Measurements from ENCODE around the gene SIK3.

The SIK3 gene

DNA sequence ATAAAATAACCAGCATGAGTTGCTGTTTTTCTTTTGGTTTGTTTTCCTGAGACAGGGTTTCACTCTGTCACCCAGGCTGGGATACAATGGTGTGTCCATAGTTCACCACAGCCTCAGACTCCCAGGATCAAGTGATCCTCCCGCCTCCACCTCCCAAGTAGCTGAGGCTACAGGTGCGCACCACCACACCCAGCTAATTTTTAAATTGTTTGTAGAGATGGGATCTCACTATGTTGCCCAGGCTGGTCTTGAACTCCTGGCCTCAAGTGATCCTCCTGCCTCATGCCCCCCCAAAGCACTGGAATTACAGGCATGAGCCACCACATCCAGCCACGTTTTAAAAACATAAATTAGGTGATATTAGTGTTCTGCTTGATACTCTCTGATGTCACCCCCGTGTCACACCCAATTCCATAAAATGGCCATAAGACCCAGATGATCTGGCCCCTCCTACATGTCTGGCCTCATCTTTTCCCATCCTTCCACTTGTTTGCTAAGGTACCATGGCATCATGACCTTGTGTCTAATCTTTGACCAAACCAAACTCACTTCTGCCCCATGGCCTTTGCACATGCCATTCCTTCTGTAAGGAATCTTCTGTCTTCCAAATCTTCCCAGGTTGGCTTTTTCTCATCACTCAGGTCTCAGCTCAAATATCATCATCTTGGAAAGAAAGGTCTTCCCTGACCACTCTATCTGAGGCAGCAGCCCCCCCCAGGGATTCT, 6.3 kb downstream of the SIK3 start:
- TF ChIP-seq, protein P1, sequence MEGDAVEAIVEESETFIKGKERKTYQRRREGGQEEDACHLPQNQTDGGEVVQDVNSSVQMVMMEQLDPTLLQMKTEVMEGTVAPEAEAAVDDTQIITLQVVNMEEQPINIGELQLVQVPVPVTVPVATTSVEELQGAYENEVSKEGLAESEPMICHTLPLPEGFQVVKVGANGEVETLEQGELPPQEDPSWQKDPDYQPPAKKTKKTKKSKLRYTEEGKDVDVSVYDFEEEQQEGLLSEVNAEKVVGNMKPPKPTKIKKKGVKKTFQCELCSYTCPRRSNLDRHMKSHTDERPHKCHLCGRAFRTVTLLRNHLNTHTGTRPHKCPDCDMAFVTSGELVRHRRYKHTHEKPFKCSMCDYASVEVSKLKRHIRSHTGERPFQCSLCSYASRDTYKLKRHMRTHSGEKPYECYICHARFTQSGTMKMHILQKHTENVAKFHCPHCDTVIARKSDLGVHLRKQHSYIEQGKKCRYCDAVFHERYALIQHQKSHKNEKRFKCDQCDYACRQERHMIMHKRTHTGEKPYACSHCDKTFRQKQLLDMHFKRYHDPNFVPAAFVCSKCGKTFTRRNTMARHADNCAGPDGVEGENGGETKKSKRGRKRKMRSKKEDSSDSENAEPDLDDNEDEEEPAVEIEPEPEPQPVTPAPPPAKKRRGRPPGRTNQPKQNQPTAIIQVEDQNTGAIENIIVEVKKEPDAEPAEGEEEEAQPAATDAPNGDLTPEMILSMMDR (conservative IDR thresholded peaks at IDR 0.05; ENCODE audit: low read depth, low read length): no peak
- no peak overlapping the region for H3K4me3 ChIP-seq (ENCODE audit: low read depth, low read length)
- DNase-seq (ENCODE audit: low read depth): no peak

DNA sequence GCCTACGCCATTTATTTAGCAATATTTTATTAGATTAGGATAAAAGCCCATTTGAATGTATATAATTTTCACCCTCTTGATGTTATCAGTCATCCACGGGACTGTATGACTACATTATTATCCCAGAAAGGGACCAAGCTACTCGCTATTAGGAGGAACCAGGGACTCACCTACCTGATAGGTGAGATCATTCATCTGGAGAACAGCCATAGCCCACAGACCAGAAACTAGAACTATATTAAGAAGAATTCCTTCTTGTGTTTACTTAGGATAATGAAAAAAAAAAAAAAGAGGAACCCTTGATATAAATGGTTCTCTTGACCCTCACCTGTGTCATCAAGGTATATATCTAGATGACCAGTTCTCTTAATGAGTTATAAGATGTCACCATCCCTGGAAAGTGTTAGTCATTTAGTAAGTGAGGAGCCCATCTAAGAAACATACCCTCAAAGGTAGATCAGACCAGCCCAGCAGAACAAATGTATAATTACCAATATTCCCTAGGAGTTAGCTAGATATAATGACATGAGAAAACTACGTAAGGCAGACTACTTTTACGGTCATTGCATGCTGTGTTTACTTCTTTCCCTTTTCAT, 8.0 kb downstream of the SIK3 start:
- no peak for DNase-seq (ENCODE audit: low read depth)
- no peak overlapping the region for H3K4me3 ChIP-seq (ENCODE audit: low read depth, low read length)
- TF ChIP-seq, protein P1 (conservative IDR thresholded peaks at IDR 0.05; ENCODE audit: low read depth, low read length): no peak

DNA sequence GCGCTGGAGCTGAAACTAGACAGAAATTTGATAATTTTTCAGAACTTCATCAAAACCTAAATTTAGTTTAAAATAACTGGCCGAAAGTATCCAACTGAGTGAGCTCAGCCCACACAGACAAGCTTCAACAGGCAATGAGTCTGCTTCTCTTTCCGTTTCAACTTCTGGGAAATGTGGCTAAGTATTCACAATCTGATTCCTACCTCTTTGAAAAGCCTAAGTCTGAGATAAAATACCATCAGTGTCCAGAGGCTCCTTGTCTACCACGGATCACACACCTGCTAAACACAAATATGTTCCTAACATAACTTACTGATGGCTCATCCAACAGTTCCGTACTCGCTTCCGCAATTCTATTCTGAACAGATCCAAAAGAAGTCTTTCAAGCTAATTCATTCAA, 8.5 kb downstream of the SIK3 start:
- DNase-seq (ENCODE audit: low read depth): no peak
- TF ChIP-seq, protein P1 (conservative IDR thresholded peaks at IDR 0.05; ENCODE audit: low read depth, low read length): no peak
- H3K4me3 ChIP-seq (ENCODE audit: low read depth, low read length): no peak overlapping the region

DNA sequence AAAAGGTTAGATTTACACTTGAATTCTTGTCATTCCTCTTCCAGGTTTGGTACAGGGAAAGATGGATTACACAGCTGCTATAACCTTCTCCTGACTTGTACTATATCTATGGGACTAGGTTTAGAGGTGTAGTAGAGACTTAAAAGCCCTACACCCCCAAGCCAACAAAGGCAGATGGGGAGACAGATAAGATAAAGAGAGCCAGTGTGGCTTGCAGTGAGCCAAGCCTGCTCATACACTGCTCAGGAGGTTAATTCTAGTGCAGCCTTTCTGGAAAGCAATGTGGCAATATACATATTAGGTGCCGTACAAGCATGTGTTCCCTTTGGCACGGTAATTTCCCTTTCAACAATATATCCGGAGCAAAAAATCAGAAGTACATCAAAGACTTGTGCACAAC, 10.8 kb downstream of the SIK3 start:
- no peak for DNase-seq (ENCODE audit: low read depth)
- TF ChIP-seq, protein P1 (conservative IDR thresholded peaks at IDR 0.05; ENCODE audit: low read depth, low read length): no peak
- H3K4me3 ChIP-seq (ENCODE audit: low read depth, low read length): no peak overlapping the region

DNA sequence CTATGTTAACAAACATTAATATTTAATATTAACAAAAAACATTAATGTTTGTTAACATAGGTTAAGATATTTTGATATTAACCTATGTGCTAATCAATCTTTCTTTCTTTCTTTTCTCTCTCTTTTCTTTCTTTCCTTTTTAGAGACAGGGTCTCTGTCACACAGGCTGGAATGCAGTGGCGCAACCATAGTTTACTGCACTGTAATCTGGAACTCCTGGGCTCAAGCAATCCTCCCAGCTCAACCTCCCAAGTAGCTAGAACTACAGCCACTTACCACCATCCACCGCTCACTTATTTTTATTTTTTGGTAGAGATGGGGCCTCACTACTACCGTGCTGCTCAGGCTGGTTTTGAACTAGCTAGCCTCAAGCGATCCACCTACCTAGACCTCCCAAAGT, 13.2 kb downstream of the SIK3 start:
- H3K4me3 ChIP-seq (ENCODE audit: low read depth, low read length): no peak overlapping the region
- DNase-seq (ENCODE audit: low read depth): peak; percentile 34
- TF ChIP-seq, protein P1 (conservative IDR thresholded peaks at IDR 0.05; ENCODE audit: low read depth, low read length): no peak

DNA sequence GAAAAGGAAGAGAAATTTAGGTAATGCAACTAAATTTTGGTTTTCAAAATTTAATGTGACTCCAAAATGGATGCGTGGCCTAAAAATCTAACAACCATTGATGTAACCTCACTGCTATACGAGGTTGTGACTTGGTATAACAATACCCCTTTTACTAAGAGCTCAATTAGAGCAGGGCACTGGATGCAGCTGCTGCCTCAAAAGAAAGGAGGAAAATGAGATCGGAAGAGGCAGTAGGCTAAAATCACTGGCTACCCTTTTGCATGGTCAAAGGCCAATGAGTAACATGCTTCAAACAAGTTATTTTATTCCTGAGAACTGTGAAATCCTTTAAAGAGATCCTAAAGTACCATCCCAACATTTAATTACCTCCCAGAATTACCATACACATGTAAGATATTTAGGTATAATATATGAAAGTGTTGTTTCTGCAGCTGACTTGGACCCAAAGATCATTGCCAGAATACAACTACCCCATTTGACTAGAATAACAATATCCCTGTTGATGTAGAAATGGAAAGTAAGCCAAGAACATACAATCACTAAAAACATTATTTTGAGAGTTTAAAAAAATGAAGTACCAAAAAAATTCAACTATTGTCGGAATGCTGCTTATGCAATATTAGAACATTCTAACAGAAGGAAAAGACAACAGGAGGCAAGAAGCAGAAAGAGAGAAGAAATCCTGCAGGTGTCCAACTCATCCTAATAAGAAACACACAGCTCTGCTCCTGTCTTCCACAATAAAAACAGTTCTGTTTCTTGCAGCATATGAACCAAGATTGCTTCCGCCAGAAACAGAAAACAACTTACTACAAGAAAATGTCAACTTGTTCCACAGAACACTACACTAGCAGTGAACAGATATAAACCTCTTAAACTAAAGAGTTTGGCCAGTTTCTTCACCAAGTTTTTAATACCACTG, 15.0 kb downstream of the SIK3 start:
- peak; percentile 69 for DNase-seq (ENCODE audit: low read depth)
- H3K4me3 ChIP-seq (ENCODE audit: low read depth, low read length): no peak overlapping the region
- TF ChIP-seq, protein P1 (conservative IDR thresholded peaks at IDR 0.05; ENCODE audit: low read depth, low read length): no peak
